Osteoblast (primary cell): ENCODE results near the gene FHIP1A. TPM values are rescaled to one million over a fixed set of nuclear protein-coding genes. Genes with fewer than 3 reads are reported as not detected.

Experiments used
- DNase-seq: peaks from one replicate; pipeline ENCODE4 v3.0.0; 2011; ENCODE audit warnings: low spot score, mixed read lengths; ENCODE audit not compliant: insufficient read length; ENCODE audit errors: missing footprints
- H2AFZ ChIP-seq: 2 replicates; pipeline ENCODE4 v1.6.0; 2011; ENCODE audit warnings: mild to moderate bottlenecking, low read length
- H3K27ac ChIP-seq: 2 replicates; pipeline ENCODE4 v1.5.1; 2011; ENCODE audit warnings: mild to moderate bottlenecking, low read depth, low read length, moderate library complexity
- H3K27me3 ChIP-seq: 2 replicates; pipeline ENCODE4 v1.6.0; 2012; ENCODE audit warnings: mild to moderate bottlenecking, control low read depth, inconsistent platforms, low read length, moderate library complexity; ENCODE audit not compliant: insufficient read depth
- H3K36me3 ChIP-seq: 2 replicates; pipeline ENCODE4 v1.5.1; 2011; ENCODE audit warnings: mild to moderate bottlenecking, low read length, control low read depth, moderate library complexity; ENCODE audit not compliant: insufficient read depth
- H3K4me1 ChIP-seq: 2 replicates; pipeline ENCODE4 v1.5.1; 2011; ENCODE audit warnings: mild to moderate bottlenecking, low read length, control low read depth, moderate library complexity; ENCODE audit not compliant: insufficient read depth
- H3K4me2 ChIP-seq: 2 replicates; pipeline ENCODE4 v1.6.0; 2011; ENCODE audit warnings: mild to moderate bottlenecking, low read length; ENCODE audit not compliant: insufficient read depth
- H3K4me3 ChIP-seq: fragments of 200-600 bp; sonication (generic); 3 replicates; pipeline ENCODE4 v1.5.1; 2012; ENCODE audit warnings: mild to moderate bottlenecking, low read length, inconsistent platforms; ENCODE audit not compliant: insufficient read depth
- H3K79me2 ChIP-seq: 2 replicates; pipeline ENCODE4 v1.6.0; 2012; ENCODE audit warnings: mild to moderate bottlenecking, low read length, control low read depth, inconsistent platforms; ENCODE audit not compliant: insufficient read depth
- H3K9me3 ChIP-seq: 2 replicates; pipeline ENCODE4 v1.5.1; 2011; ENCODE audit warnings: low read depth, low read length, control low read depth
- H4K20me1 ChIP-seq: 2 replicates; pipeline ENCODE4 v1.6.0; 2012; ENCODE audit warnings: mild to moderate bottlenecking, low read length, control low read depth; ENCODE audit not compliant: insufficient read depth
- CTCF ChIP-seq: IDR thresholded peaks from 2 replicates; pipeline ENCODE4 v1.5.1; 2011; ENCODE audit warnings: mild to moderate bottlenecking, low read depth, low read length, moderate library complexity; ENCODE audit errors: extremely low read depth
- total RNA-seq: library from RNA; depleted of rRNA; stranded (reverse); fragments of >200 nt; gene quantifications from 2 replicates; pipeline ENCODE4 v1.2.3, GENCODE V29; 2012

Gene FHIP1A
- total RNA-seq, 1 donor, result 4.7 TPM

- Histone ChIP-seq H3K9me3 (no peaks in the 10 kb centered on the region), H3K4me1 (peaks cover 20% of the 10 kb centered on the region), H3K4me3 (no peak overlapping the region), H3K79me2 (no peaks in the 10 kb centered on the region), H2AFZ (no peak overlapping the region), H3K4me2 (no peak overlapping the region), H3K27ac (no peak overlapping the region), H3K36me3 (no peaks in the 10 kb centered on the region), H3K27me3 (no peaks in the 10 kb centered on the region), H4K20me1 (no peaks in the 10 kb centered on the region)
- no peak for TF ChIP-seq CTCF
- DNase-seq, result no peak
Observed at GRCh38 chr4:151434183-151434860, 25.3 kb downstream of the FHIP1A start.

GRCh38 chr4:151436093-151436518 lies 27.1 kb downstream of the FHIP1A start:
- no peaks in the 10 kb centered on the region for H4K20me1 ChIP-seq
- no peak overlapping the region for H3K4me3 ChIP-seq
- no peaks in the 10 kb centered on the region for H3K9me3 ChIP-seq
- H2AFZ ChIP-seq, result peak overlapping the region; percentile 19
- no peak for TF ChIP-seq CTCF
- H3K27me3 ChIP-seq, result no peaks in the 10 kb centered on the region
- peak overlapping the region; percentile 35 for H3K4me2 ChIP-seq
- H3K79me2 ChIP-seq, result no peaks in the 10 kb centered on the region
- peaks cover 20% of the 10 kb centered on the region for H3K4me1 ChIP-seq
- H3K36me3 ChIP-seq, result no peaks in the 10 kb centered on the region
- DNase-seq, result peak; percentile 32
- H3K27ac ChIP-seq, result no peak overlapping the region

- DNase-seq, result no peak
- Histone ChIP-seq H3K4me1 (peaks cover 20% of the 10 kb centered on the region), H3K36me3 (no peaks in the 10 kb centered on the region), H3K9me3 (no peaks in the 10 kb centered on the region), H3K4me2 (no peak overlapping the region), H2AFZ (no peak overlapping the region), H4K20me1 (no peaks in the 10 kb centered on the region), H3K79me2 (no peaks in the 10 kb centered on the region), H3K27me3 (no peaks in the 10 kb centered on the region), H3K4me3 (no peak overlapping the region), H3K27ac (no peak overlapping the region)
- no peak for TF ChIP-seq CTCF
Observed at GRCh38 chr4:151437505-151437904, 28.5 kb downstream of the FHIP1A start.

GRCh38 chr4:151438154-151438553 lies 29.2 kb downstream of the FHIP1A start:
- Histone ChIP-seq H3K79me2 (no peaks in the 10 kb centered on the region), H3K9me3 (no peaks in the 10 kb centered on the region), H3K36me3 (no peaks in the 10 kb centered on the region), H3K27me3 (no peaks in the 10 kb centered on the region), H3K4me2 (no peak overlapping the region), H4K20me1 (no peaks in the 10 kb centered on the region), H3K4me3 (no peak overlapping the region), H3K4me1 (peaks cover 20% of the 10 kb centered on the region), H2AFZ (no peak overlapping the region), H3K27ac (no peak overlapping the region)
- DNase-seq, result no peak
- TF ChIP-seq CTCF, result no peak
